Measurements from ENCODE around the gene KCNT1. TPM values are rescaled to one million over a fixed set of nuclear protein-coding genes. Genes with fewer than 3 reads are reported as not detected.
A peak's percentile ranks its signal among the peaks of the same experiment; 100 is the strongest.

Gene KCNT1
- total RNA-seq, 1 donor from 2014 or later = not detected

DNA sequence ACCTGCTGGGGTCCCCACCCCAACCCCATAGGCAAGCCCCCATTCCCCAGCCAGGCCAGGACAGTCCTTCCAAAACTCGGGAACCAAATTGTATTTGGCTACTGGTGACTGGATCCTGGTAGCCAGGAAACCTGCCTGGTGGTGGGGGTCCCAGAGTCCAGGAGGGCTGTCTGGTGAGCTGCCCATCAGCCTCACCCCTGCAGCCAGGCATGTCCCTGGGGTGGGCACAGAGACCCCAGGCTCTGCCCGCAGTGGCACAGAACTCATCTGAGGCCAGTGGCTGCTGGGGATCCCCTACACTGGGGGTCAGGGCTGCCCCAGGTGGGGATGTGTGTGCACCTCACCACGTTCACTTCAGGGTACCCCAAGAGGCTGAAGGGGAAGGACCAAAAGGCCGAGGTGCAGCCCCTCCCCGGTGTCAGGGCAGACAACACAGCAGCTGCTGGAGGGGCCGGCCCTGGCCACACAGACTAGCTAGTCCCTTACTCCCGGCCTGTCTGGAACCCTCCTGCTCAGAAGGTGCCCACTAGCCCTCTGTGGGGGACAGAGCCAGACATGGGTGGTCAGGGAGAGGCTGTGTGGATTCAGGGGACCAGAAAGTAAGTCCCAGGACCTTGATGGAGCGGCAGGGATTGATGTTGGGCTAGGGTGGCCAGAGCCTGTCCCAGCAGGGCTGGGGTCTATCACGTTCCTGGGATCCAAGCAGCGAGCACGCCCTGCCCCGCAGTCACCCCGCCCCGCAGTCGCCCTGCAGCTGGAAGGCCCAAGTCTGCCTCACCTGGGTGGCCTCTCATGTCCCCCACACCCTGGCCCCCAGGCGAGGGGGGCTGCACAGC, 91.5 kb downstream of the KCNT1 start:
- H3K27me3 Mint-ChIP-seq = no peaks in the 10 kb centered on the region
- no peaks in the 10 kb centered on the region for H3K36me3 Mint-ChIP-seq (ENCODE audit: low read depth)
- no peak overlapping the region for H3K4me3 Mint-ChIP-seq
- no peak for DNase-seq
- H3K27ac Mint-ChIP-seq = no peak overlapping the region
- H3K4me1 Mint-ChIP-seq = no peaks in the 10 kb centered on the region
- H3K9me3 Mint-ChIP-seq = no peaks in the 10 kb centered on the region
- intact Hi-C loops (cut with micrococcal nuclease) = no loop called here

DNA sequence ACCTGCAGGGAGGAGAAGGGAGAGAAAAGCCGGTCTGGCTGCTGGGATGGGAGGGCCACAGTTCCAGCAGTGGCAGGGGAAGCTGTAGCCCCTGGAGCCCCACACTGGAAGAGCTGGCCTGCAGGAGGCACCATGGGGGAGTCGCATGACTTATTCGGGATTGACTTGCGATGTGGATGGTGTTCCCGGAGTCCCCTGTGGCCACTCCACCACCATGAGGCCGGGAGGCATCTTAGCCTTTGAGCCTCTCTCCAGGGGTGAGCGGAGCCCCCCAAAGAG, 92.0 kb downstream of the KCNT1 start:
- Mint-ChIP-seq H3K36me3 (ENCODE audit: low read depth) (no peaks in the 10 kb centered on the region), H3K27me3 (no peaks in the 10 kb centered on the region), H3K4me1 (no peaks in the 10 kb centered on the region), H3K4me3 (no peak overlapping the region), H3K9me3 (no peaks in the 10 kb centered on the region), H3K27ac (no peak overlapping the region)
- DNase-seq = no peak
- intact Hi-C loops (cut with micrococcal nuclease) = no loop called here

DNA sequence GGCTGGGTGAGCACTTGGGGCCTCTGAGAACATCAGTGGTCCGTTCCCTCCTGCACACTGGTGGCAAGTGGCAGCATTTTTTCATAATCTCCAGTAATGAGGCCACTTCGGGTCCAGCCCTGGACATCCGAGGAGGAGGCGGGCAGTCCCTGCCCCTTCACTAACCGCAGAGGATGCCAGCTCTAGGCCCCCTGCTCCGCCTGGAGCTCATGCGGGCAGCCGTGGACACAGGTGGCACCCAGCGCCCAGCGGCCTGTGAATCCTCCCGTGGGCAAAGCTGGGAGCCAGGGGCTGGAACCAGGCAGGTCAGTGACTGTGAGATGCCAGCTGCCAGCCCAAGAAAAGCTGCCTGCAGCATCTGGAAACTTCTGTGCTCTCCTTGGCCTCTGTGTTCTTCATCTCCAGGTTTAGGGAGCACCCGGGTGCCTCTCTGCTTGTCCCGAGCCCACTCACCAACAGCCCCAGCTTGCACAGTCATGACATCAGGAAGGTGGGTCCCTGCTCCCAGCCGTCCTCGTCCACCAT, 92.4 kb downstream of the KCNT1 start:
- H3K9me3 Mint-ChIP-seq = no peaks in the 10 kb centered on the region
- no peak for DNase-seq
- H3K36me3 Mint-ChIP-seq (ENCODE audit: low read depth) = no peaks in the 10 kb centered on the region
- no peaks in the 10 kb centered on the region for H3K4me1 Mint-ChIP-seq
- H3K27me3 Mint-ChIP-seq = no peaks in the 10 kb centered on the region
- intact Hi-C loops (cut with micrococcal nuclease) = no loop called here
- no peak overlapping the region for H3K4me3 Mint-ChIP-seq
- H3K27ac Mint-ChIP-seq = no peak overlapping the region

DNA sequence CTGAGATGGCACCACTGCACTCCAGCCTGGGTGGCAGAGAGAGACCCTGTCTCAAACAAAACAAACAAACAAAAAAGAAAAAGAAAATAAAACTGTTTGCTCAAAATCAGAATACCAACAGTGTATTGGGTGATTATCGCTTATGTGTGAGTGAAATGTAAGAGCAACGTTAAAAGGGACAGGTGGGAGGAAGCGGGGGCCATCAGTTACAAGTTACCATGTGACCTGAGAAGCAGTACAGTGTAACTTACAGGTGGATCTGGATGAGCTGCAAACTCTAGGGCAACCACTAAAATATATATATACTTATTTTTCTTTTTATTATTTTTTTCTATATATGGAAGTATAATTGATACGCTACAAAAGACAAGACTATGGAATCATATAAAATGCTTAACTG, 93.4 kb downstream of the KCNT1 start:
- no peaks in the 10 kb centered on the region for H3K36me3 Mint-ChIP-seq (ENCODE audit: low read depth)
- no peaks in the 10 kb centered on the region for H3K9me3 Mint-ChIP-seq
- H3K4me1 Mint-ChIP-seq = no peaks in the 10 kb centered on the region
- intact Hi-C loops (cut with micrococcal nuclease) = no loop called here
- no peaks in the 10 kb centered on the region for H3K27me3 Mint-ChIP-seq
- H3K27ac Mint-ChIP-seq = no peak overlapping the region
- DNase-seq = no peak
- no peak overlapping the region for H3K4me3 Mint-ChIP-seq

DNA sequence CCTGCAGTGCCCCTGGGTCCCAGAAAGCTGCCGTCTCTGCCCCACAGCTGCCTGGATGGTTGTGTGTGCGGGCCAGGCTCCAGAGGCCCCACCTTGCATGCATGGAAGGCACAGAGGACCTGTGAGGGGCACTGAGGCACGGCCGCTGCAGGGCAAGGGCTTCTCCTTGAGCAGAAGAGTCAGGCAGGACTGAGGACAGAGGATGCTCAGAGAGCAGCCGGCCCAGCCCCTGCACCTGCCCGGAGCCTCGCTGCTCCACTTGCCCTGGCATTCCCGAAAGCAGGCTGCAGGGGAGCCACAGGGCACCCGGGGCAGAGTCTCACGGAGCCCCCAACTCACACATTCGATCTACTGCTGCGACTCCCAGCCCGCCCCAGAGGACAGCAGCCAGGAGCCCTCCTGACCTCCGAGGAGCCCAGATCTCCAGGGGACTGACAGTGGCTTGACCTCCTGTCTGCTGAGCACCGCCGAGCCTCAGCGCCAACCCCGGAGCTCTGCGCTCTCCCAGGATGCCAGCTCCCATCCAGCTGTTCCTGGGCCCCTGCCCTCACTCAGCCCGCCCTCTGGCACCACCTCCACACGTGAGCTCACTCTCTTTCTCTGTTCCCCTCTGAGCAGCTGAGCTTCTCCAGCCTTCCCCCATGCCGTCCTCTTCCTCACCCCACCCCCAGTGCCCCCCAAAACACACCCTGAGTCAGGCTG, 95.0 kb downstream of the KCNT1 start:
- Mint-ChIP-seq H3K27me3 (no peaks in the 10 kb centered on the region), H3K27ac (no peak overlapping the region), H3K9me3 (no peaks in the 10 kb centered on the region), H3K36me3 (ENCODE audit: low read depth) (no peaks in the 10 kb centered on the region), H3K4me3 (no peak overlapping the region), H3K4me1 (no peaks in the 10 kb centered on the region)
- intact Hi-C loops (cut with micrococcal nuclease) = no loop called here
- no peak for DNase-seq

DNA sequence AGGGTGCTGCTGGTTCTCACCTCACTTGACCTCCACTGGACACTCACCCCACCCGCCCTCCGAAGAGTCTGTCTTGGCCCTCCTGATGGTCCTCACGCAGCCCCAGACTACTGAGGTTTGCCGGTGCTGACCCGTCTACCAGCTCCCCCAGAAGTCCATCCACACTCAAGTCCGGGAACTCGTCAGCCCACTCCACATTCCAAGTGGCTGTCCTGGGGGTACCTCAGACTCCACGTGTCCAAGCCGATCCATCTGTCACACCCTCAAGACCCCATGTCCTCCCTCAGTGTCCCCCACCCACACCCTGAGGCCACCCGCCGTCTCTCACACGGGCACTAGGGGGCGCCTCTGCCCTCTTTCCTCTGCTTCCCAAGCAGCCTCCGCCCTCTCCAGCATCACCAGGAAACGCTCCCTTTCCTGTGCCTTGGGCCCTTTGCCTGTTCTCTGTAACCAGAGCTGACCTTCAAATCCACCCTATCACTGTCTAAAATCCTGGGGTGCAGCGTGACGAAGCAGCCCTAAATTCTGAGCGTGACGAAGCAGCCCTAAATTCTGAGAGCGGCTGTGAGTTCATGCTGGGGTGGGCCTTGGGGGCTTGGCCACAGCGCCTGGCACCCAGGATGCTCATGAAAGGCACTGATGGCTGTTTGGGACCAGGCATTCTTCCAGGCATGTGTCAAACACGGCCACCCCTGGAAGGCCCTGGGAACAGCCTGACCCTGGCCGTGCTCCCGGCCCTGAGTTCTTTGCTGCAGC, 95.7 kb downstream of the KCNT1 start:
- no peaks in the 10 kb centered on the region for H3K9me3 Mint-ChIP-seq
- DNase-seq = peak; percentile 76
- H3K27ac Mint-ChIP-seq = no peak overlapping the region
- intact Hi-C loops (cut with micrococcal nuclease) = no loop called here
- H3K4me3 Mint-ChIP-seq = no peak overlapping the region
- H3K27me3 Mint-ChIP-seq = no peaks in the 10 kb centered on the region
- H3K36me3 Mint-ChIP-seq (ENCODE audit: low read depth) = no peaks in the 10 kb centered on the region
- no peaks in the 10 kb centered on the region for H3K4me1 Mint-ChIP-seq

DNA sequence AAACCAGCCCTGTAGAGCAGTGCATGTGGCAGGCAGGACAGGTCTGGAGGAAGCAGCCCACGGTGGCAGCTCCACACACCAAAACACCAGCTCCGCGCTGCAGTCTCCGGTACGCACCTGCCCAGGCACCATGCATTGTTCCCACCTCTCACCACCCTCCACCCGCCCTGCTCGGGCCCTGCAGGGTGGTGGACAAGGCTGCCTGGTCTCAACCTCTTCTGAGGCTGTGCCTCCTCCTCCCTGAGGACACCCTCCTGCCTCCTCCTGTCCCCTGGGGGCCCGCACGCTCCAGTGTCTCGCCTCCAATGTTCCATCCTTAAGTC, 96.2 kb downstream of the KCNT1 start:
- DNase-seq = no peak
- Mint-ChIP-seq H3K27ac (no peak overlapping the region), H3K4me1 (no peaks in the 10 kb centered on the region), H3K27me3 (no peaks in the 10 kb centered on the region), H3K9me3 (no peaks in the 10 kb centered on the region), H3K36me3 (ENCODE audit: low read depth) (no peaks in the 10 kb centered on the region), H3K4me3 (no peak overlapping the region)
- intact Hi-C loops (cut with micrococcal nuclease) = no loop called here

DNA sequence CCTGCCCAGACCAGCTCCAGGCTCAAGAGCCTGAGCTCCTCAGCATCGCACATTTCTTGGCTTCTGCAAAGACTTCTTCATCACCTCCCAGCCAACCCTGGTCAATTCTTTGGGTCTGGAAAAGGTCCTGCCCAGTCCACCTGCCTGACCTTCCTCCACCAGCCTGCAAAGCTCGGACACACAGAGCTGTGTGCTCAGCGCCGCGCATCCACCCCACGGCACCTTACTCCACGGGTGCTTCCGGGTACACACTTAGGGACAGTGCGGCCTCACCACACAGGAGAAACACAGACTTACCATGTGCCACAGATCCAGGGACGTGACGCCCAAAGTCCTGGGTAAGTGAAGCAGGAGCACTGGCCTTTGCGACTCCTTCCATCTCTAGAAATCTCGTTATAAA, 97.3 kb downstream of the KCNT1 start:
- intact Hi-C loops (cut with micrococcal nuclease) = no loop called here
- Mint-ChIP-seq H3K36me3 (ENCODE audit: low read depth) (no peaks in the 10 kb centered on the region), H3K27me3 (no peaks in the 10 kb centered on the region), H3K4me1 (no peaks in the 10 kb centered on the region), H3K4me3 (no peak overlapping the region), H3K27ac (no peak overlapping the region), H3K9me3 (no peaks in the 10 kb centered on the region)
- DNase-seq = no peak

DNA sequence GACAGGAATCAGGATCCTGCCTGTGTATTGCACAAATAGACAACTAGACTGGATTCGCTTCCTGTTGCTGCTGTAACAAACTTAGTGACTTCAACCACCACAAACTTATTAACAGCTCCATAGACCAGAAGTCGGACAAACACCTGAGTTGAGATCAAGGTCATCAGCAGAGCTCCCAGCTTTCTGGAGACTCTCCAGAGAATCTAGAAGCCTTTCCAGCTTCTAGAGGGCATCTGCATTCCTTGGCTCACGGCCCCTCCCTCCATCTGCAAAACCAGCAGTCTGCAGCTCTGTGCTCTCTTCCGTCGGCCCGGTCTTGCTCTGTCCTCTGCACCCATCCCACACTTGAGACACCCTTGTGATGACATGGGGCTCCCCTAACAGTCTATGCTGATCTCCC, 99.1 kb downstream of the KCNT1 start:
- intact Hi-C loops (cut with micrococcal nuclease) = no loop called here
- H3K27ac Mint-ChIP-seq = no peak overlapping the region
- H3K4me3 Mint-ChIP-seq = no peak overlapping the region
- no peaks in the 10 kb centered on the region for H3K27me3 Mint-ChIP-seq
- H3K9me3 Mint-ChIP-seq = no peaks in the 10 kb centered on the region
- no peak for DNase-seq
- H3K36me3 Mint-ChIP-seq (ENCODE audit: low read depth) = no peaks in the 10 kb centered on the region
- no peaks in the 10 kb centered on the region for H3K4me1 Mint-ChIP-seq

DNA sequence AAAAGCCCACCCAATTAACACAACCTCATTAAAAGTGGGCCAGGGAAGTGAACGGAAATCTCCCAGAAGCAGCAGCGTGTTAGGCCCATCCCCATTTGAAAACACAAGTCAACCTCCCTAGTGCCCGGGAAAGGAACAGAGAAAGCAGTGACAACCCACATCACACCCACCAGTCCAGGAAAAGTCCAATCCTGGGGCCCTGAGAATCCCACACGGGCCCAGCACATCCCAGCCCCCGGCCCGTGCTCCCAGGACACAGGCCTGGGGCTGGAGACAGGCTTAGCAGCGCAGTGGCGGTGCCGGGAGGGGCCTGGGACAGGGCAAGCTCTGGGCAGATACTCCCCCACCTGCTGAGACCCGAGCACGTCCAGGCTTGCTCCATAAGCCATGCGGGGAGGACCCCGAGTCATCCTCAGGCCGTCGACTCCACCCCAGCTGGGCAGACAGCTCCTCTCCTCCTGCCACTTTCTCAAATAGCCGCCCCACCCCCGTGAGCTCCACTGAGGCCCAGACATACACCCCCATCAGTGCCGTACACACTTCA, 101.0 kb downstream of the KCNT1 start:
- no peak for DNase-seq
- no peaks in the 10 kb centered on the region for H3K36me3 Mint-ChIP-seq (ENCODE audit: low read depth)
- H3K27ac Mint-ChIP-seq = no peak overlapping the region
- H3K9me3 Mint-ChIP-seq = no peaks in the 10 kb centered on the region
- intact Hi-C loops (cut with micrococcal nuclease) = no loop called here
- H3K27me3 Mint-ChIP-seq = no peaks in the 10 kb centered on the region
- H3K4me3 Mint-ChIP-seq = no peak overlapping the region
- H3K4me1 Mint-ChIP-seq = no peaks in the 10 kb centered on the region

DNA sequence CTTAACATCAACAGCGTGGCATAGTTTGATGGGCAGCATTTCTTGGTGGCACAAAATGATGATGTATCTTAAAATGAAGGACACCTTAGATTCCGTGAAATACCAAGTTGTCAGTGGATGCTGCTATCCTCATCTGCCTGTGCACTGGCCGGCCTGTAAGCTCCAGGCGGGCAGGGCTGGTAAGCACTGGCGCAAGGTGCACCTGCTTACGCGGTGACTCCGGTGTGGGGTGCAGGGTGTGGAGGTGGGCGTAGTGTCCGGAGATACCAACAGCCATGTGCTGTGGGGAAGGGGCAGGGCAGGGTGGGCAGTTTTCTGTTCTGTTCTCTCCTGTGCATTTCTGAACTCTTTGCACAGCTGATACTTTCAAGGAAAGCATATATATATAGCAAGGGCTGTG, 101.5 kb downstream of the KCNT1 start:
- Mint-ChIP-seq H3K27me3 (no peaks in the 10 kb centered on the region), H3K27ac (no peak overlapping the region), H3K9me3 (no peaks in the 10 kb centered on the region), H3K36me3 (ENCODE audit: low read depth) (no peaks in the 10 kb centered on the region), H3K4me3 (no peak overlapping the region), H3K4me1 (no peaks in the 10 kb centered on the region)
- no peak for DNase-seq
- intact Hi-C loops (cut with micrococcal nuclease) = no loop called here

DNA sequence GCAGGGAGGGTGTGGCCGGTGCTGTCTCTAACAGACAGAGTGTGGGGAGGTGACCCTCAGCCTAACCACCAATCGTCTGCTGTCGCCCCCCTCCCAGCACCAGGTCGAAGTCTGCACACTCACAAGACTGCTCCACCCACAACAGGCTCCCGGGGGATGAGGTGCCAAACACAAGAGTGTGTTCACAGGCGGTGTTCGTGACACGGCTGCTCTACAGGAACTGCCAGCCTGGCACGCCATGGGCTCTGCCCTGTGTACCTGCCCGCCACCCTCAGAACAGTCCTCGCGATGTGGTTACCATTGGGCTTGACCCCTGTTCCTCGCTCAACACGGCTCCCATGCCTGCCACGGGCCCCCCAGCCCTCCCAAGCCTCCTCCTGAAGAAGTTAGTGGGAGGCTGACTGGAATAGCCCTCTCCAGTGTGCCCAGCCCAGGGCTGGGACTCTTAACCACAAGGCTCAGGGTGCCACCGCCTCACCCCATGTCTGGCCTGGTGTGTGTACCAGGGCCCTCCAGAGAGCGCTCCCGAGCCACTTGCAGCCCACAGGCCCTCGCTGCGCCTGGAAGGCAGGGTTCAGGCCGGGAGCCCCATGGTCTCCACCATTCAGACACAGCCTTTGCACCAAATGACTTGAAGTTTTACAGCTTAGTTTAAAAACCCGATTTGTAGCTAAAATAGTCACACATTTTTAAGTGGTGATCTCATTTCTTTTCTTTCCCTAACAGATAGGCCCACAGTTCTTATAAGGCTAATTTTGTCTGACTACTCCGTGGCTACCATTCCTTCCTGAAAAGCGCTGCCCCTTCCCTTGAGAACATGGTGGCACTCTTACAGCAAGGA, 102.8 kb downstream of the KCNT1 start:
- no peaks in the 10 kb centered on the region for H3K4me1 Mint-ChIP-seq
- H3K4me3 Mint-ChIP-seq = no peak overlapping the region
- DNase-seq = no peak
- H3K27ac Mint-ChIP-seq = no peak overlapping the region
- no peaks in the 10 kb centered on the region for H3K36me3 Mint-ChIP-seq (ENCODE audit: low read depth)
- no peaks in the 10 kb centered on the region for H3K27me3 Mint-ChIP-seq
- intact Hi-C loops (cut with micrococcal nuclease) = no loop called here
- H3K9me3 Mint-ChIP-seq = no peaks in the 10 kb centered on the region

DNA sequence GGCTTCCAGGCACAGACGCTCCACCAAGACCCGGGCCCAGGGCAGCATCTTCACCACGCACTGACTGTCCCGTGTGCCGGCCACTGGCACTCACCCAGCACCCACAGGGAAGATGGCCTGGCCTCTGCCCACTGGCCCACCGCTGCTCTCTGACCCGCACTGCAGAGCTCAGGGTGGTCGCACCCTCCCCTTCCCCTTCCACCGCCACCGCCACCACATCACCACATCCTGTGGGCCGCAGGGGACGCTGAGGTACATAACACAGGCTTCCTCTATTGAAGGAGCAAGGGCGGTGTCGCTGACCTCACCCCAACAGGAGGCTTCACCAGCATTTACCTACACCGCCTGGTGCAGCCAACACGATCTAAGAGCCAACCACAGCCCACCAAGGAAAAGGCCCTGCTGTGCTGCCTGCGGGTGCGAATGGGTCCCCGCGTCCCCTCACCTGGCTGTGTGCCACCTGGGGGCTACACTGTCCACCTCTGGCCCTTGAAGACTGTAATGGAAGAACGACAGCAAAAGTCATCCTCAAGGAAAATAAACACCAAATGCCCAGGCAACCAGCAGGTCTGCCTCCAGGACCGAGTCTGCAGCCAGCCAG, 103.5 kb downstream of the KCNT1 start:
- Mint-ChIP-seq H3K4me3 (no peak overlapping the region), H3K27me3 (no peaks in the 10 kb centered on the region), H3K4me1 (no peaks in the 10 kb centered on the region), H3K9me3 (no peaks in the 10 kb centered on the region), H3K36me3 (ENCODE audit: low read depth) (peaks cover 2% of the 10 kb centered on the region), H3K27ac (no peak overlapping the region)
- intact Hi-C loops (cut with micrococcal nuclease) = no loop called here
- DNase-seq = no peak
